Calu3 (cell line): ENCODE data around the gene SMARCAD1. TPM values are rescaled to one million over a fixed set of nuclear protein-coding genes. Genes with fewer than 3 reads are reported as not detected.

Source experiments
- Bru-seq: library from RNA; stranded (reverse); fragments of 400-500 nt; gene quantifications from one replicate; lab custom pipeline; 2021; lab: Mats Ljungman, UMichigan
- BruChase-seq, 2 experiments: library from RNA; stranded (reverse); fragments of 400-500 nt; gene quantifications; one replicate each; lab custom pipeline; 2021; lab: Mats Ljungman, UMichigan
- BruUV-seq: library from RNA; stranded (reverse); fragments of 400-500 nt; replicated peaks from 2 replicates; lab custom pipeline; 2021; lab: Mats Ljungman, UMichigan
- CTCF ChIA-PET: fragments of 300-600 bp; sonication (Branson Sonifier 250); formaldehyde crosslinking; loops from one replicate; lab custom pipeline; 2022; ENCODE audit warnings: antibody characterized with exemption; lab: Charles Lee
- DNase-seq: peaks from one replicate; pipeline ENCODE4 v3.0.0; 2022
- H3K27ac Mint-ChIP-seq: one replicate; pipeline ENCODE4 v1.8.0; 2022; ENCODE audit warnings: mixed read lengths; ENCODE audit not compliant: unreplicated experiment
- H3K27me3 Mint-ChIP-seq: one replicate; pipeline ENCODE4 v1.8.0; 2022; ENCODE audit warnings: mixed read lengths; ENCODE audit not compliant: unreplicated experiment
- H3K36me3 Mint-ChIP-seq: one replicate; pipeline ENCODE4 v1.8.0; 2022; ENCODE audit warnings: mild to moderate bottlenecking, moderate library complexity, mixed read lengths; ENCODE audit not compliant: insufficient read depth, unreplicated experiment
- H3K4me1 Mint-ChIP-seq: one replicate; pipeline ENCODE4 v1.8.0; 2022; ENCODE audit warnings: mild to moderate bottlenecking, low read depth, mixed read lengths; ENCODE audit not compliant: unreplicated experiment
- H3K4me3 Mint-ChIP-seq: one replicate; pipeline ENCODE4 v1.8.0; 2022; ENCODE audit warnings: mild to moderate bottlenecking, low read depth, moderate library complexity, mixed read lengths; ENCODE audit not compliant: unreplicated experiment
- H3K9me3 Mint-ChIP-seq: one replicate; pipeline ENCODE4 v1.8.0; 2022; ENCODE audit warnings: low read depth, mixed read lengths; ENCODE audit not compliant: unreplicated experiment
- intact Hi-C: fragments of 100-400 bp; cut with micrococcal nuclease; formaldehyde crosslinking; loops from one replicate; pipeline ENCODE4 v1.10.0; 2022; ENCODE audit not compliant: unreplicated experiment
- long read RNA-seq: library from polyadenylated mRNA; stranded (forward); transcript quantifications from one replicate; pipeline ENCODE4 v2.0.0, GENCODE V29; 2022
- total RNA-seq: library from RNA; stranded (reverse); gene quantifications from 2 replicates; pipeline ENCODE4 v1.2.3, GENCODE V29; 2022
- TF ChIP-seq, protein P1 (sequence below): fragments of 200-600 bp; IDR thresholded peaks from one replicate; pipeline ENCODE4 v1.8.0; 2022; ENCODE audit warnings: antibody characterized with exemption; ENCODE audit not compliant: unreplicated experiment

Gene SMARCAD1, protein sequence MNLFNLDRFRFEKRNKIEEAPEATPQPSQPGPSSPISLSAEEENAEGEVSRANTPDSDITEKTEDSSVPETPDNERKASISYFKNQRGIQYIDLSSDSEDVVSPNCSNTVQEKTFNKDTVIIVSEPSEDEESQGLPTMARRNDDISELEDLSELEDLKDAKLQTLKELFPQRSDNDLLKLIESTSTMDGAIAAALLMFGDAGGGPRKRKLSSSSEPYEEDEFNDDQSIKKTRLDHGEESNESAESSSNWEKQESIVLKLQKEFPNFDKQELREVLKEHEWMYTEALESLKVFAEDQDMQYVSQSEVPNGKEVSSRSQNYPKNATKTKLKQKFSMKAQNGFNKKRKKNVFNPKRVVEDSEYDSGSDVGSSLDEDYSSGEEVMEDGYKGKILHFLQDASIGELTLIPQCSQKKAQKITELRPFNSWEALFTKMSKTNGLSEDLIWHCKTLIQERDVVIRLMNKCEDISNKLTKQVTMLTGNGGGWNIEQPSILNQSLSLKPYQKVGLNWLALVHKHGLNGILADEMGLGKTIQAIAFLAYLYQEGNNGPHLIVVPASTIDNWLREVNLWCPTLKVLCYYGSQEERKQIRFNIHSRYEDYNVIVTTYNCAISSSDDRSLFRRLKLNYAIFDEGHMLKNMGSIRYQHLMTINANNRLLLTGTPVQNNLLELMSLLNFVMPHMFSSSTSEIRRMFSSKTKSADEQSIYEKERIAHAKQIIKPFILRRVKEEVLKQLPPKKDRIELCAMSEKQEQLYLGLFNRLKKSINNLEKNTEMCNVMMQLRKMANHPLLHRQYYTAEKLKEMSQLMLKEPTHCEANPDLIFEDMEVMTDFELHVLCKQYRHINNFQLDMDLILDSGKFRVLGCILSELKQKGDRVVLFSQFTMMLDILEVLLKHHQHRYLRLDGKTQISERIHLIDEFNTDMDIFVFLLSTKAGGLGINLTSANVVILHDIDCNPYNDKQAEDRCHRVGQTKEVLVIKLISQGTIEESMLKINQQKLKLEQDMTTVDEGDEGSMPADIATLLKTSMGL
- total RNA-seq: 15.8 and 19.2 TPM in 2 replicates
- Bru-seq, nascent RNA: percentile 82 among the genes with signal in this experiment
- percentile 63 among the genes with signal in this experiment for BruChase-seq, experiment 1, labeled RNA remaining after a 6-hour chase
- BruChase-seq, experiment 2, labeled RNA remaining after a 2-hour chase: percentile 71 among the genes with signal in this experiment
- long read RNA-seq, full-length matches to known transcripts: 2 of 8 reads
- long read RNA-seq, partial matches to known transcripts: 0 of 8 reads
- long read RNA-seq, other reads (novel, unspliced or antisense): 6 of 8 reads

DNA sequence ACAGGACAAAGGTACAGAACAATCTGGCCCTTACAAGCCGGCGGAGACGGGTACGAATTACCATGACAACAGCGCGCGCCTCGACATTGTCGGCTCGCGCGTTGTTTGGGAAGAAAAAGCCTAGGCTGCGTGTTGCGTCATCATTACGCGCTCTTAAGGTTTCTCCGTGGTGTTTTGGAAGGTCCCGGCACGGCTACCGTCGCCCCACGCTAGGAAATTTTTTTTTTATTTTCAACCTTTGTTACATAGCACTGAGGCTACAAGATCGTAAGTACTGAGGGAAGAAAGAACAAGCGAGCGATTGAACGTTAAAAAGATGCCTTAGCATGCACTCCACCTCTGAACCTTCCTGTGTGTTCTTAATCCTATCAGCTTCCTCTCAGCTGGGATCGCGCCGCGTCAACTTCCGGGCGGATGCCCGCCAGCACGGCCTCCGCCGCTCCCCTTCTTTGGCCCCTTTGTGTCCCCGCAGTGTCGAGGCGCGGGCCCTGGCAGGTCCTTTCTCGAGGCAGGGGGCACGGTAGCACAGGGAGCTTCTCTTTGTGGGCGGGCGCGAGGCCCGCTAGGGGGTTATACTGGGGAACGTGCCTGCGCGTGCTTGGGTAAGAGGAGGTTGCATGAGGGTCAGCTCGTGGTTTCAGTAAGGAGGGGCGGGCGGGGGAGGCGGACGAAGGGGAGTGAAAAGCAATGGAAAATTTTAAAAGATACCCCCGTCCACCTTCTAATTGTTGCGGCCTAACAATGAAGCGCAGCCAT, at the start of gene SMARCAD1:
Gene SMARCAD1 (plus strand): TSS at position 397 of the 756 bp plus-strand sequence. CDS start 530 bp downstream, outside the sequence.
- Mint-ChIP-seq H3K9me3 (no peaks in the 10 kb centered on the region), H3K4me3 (peak within 1 kb of the TSS; percentile 97), H3K36me3 (peaks cover 19% of the 10 kb centered on the region), H3K27ac (peak within 1 kb of the TSS; percentile 98), H3K4me1 (peaks cover 8% of the 10 kb centered on the region), H3K27me3 (no peaks in the 10 kb centered on the region)
- TF ChIP-seq, protein P1, sequence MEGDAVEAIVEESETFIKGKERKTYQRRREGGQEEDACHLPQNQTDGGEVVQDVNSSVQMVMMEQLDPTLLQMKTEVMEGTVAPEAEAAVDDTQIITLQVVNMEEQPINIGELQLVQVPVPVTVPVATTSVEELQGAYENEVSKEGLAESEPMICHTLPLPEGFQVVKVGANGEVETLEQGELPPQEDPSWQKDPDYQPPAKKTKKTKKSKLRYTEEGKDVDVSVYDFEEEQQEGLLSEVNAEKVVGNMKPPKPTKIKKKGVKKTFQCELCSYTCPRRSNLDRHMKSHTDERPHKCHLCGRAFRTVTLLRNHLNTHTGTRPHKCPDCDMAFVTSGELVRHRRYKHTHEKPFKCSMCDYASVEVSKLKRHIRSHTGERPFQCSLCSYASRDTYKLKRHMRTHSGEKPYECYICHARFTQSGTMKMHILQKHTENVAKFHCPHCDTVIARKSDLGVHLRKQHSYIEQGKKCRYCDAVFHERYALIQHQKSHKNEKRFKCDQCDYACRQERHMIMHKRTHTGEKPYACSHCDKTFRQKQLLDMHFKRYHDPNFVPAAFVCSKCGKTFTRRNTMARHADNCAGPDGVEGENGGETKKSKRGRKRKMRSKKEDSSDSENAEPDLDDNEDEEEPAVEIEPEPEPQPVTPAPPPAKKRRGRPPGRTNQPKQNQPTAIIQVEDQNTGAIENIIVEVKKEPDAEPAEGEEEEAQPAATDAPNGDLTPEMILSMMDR: no peak
- intact Hi-C loops: no loop called here
- no TSS peak for BruUV-seq
- CTCF ChIA-PET: no interaction called here
- peak; percentile 80 for DNase-seq

DNA sequence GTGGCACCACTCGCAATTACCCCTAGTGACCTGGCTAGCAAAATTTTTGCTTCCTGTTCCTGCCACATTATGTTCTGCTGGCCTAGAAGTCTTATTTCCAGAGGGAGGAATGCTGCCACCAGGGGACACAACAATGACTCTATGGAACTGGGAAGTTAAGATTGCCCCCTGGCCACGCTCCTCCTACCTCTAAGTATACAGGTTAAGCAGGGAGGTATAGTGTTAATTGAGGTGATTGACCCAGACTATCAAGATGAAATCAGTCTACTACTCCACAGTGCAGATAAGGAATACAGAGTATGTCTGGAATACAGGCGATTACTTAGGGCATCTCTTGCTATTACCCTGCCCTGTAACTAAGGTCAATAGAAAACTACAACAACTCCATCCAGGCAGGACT, 48.8 kb upstream of the SMARCAD1 start:
- no peaks in the 10 kb centered on the region for H3K9me3 Mint-ChIP-seq
- CTCF ChIA-PET: no interaction called here
- BruUV-seq: no TSS peak
- DNase-seq: no peak
- no peaks in the 10 kb centered on the region for H3K4me1 Mint-ChIP-seq
- H3K36me3 Mint-ChIP-seq: no peaks in the 10 kb centered on the region
- no peaks in the 10 kb centered on the region for H3K27me3 Mint-ChIP-seq
- TF ChIP-seq, protein P1: no peak
- no peak overlapping the region for H3K4me3 Mint-ChIP-seq
- no peak overlapping the region for H3K27ac Mint-ChIP-seq
- intact Hi-C loops: no loop called here

DNA sequence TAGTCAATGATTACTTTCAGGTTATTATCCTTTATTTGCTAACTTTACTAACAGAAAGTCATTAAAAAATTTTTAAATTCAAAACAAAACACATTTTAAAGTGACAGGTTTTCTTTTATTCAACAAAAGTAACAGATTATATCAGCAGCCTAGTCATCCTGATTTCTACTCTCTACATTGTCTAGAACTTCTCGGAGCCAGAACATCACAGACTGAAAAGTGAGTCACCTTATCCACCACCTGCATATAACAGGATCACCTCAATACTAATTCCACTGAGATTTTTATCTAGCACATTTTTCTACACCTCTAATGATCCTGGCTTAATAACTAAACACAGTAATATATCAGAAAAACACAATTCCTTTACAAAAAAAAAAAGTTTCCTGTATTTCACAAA, 47.9 kb upstream of the SMARCAD1 start:
- CTCF ChIA-PET: no interaction called here

More for the DNA sequence above, 47.9 kb upstream of the SMARCAD1 start:
- BruUV-seq: no TSS peak
- no peaks in the 10 kb centered on the region for H3K9me3 Mint-ChIP-seq
- no peak overlapping the region for H3K4me3 Mint-ChIP-seq
- no peaks in the 10 kb centered on the region for H3K27me3 Mint-ChIP-seq
- no peak overlapping the region for H3K27ac Mint-ChIP-seq
- TF ChIP-seq, protein P1: no peak
- H3K4me1 Mint-ChIP-seq: no peaks in the 10 kb centered on the region
- DNase-seq: no peak
- intact Hi-C loops: no loop called here
- H3K36me3 Mint-ChIP-seq: no peaks in the 10 kb centered on the region
